H1 (cell line): ENCODE results near the gene ARMS2. TPM values are rescaled to one million over a fixed set of nuclear protein-coding genes. Genes with fewer than 3 reads are reported as not detected.

ENCODE experiments used
- CTCF ChIA-PET: fragments of 300-600 bp; sonication (Branson Sonifier 250); formaldehyde crosslinking; loops from one replicate; lab custom pipeline; 2021; ENCODE audit not compliant: partially characterized antibody; lab: Charles Lee
- POLR2A ChIA-PET: fragments of 300-600 bp; sonication (Branson Sonifier 250); formaldehyde crosslinking; loops from one replicate; lab custom pipeline; 2021; ENCODE audit warnings: inconsistent platforms; ENCODE audit not compliant: partially characterized antibody; lab: Charles Lee
- DNase-seq, 2 experiments: peaks; one replicate each; pipeline versions ENCODE4 v3.0.0 to v3.0.0-alpha.2; 2010 to 2022; ENCODE audit warnings: low spot score in 2 of 2, low read depth in 1 of 2, mixed read lengths in 1 of 2
- FAIRE-seq: peaks from 2 replicates; lab custom pipeline; 2011; peaks lifted over from hg19 to GRCh38; lab: Jason Lieb, UNC
- H2AFZ ChIP-seq: 2 replicates; pipeline ENCODE4 v1.8.1; 2012; ENCODE audit warnings: low read length, inconsistent platforms
- H2AK5ac ChIP-seq: 2 replicates; pipeline ENCODE4 v1.6.1; 2013; ENCODE audit warnings: low read depth, low read length
- H2BK120ac ChIP-seq: replicated peaks from 2 replicates; pipeline ENCODE3; 2013; ENCODE audit warnings: low read depth, low read length, inconsistent platforms
- H2BK12ac ChIP-seq: 2 replicates; pipeline ENCODE4 v1.6.1; 2013; ENCODE audit warnings: low read depth, low read length
- H2BK15ac ChIP-seq: 2 replicates; pipeline ENCODE4 v1.6.1; 2013; ENCODE audit warnings: low read length
- H2BK20ac ChIP-seq: 2 replicates; pipeline ENCODE4 v1.6.1; 2013; ENCODE audit warnings: low read length
- H2BK5ac ChIP-seq: 2 replicates; pipeline ENCODE4 v1.6.1; 2013; ENCODE audit warnings: low read depth, low read length
- H3K14ac ChIP-seq: 2 replicates; pipeline ENCODE4 v1.6.1; 2013; ENCODE audit warnings: inconsistent platforms; ENCODE audit not compliant: insufficient read length
- H3K18ac ChIP-seq: 2 replicates; pipeline ENCODE4 v1.6.1; 2013; ENCODE audit warnings: low read length; ENCODE audit errors: extremely low read depth
- H3K23ac ChIP-seq: 2 replicates; pipeline ENCODE4 v1.6.1; 2013; ENCODE audit warnings: inconsistent platforms; ENCODE audit not compliant: insufficient read length
- H3K23me2 ChIP-seq: 2 replicates; pipeline ENCODE4 v1.6.1; 2013; ENCODE audit warnings: low read depth, low read length
- H3K27ac ChIP-seq: 2 replicates; pipeline ENCODE4 v1.6.1; 2011; ENCODE audit warnings: low read depth, low read length, inconsistent platforms
- H3K27me3 ChIP-seq, 4 experiments: replicated peaks in 1 of 4; 1 replicate in 1 of 4; 2 replicates in 3 of 4; pipeline versions ENCODE4 v1.6.1 to v1.8.1; 2011 to 2013; ENCODE audit warnings: low read length in 3 of 4, mild to moderate bottlenecking in 3 of 4, inconsistent platforms in 2 of 4, mixed read lengths in 2 of 4, moderate library complexity in 1 of 4; ENCODE audit not compliant: control insufficient read depth in 3 of 4, insufficient read depth in 3 of 4; ENCODE audit errors: extremely low read depth in 1 of 4
- H3K36me3 ChIP-seq, 4 experiments: 2 replicates each; pipeline versions ENCODE4 v1.6.1 to v1.8.1; 2011 to 2013; ENCODE audit warnings: mild to moderate bottlenecking in 4 of 4, low read length in 3 of 4, moderate library complexity in 2 of 4, control low read depth in 1 of 4, inconsistent platforms in 1 of 4; ENCODE audit not compliant: insufficient read depth in 4 of 4, control insufficient read depth in 2 of 4
- H3K4ac ChIP-seq: replicated peaks from 2 replicates; pipeline ENCODE3; 2013; ENCODE audit warnings: low read length, low read depth, mixed read lengths, inconsistent platforms; ENCODE audit not compliant: insufficient read length
- H3K4me1 ChIP-seq, 4 experiments: replicated peaks in 1 of 4; 1 replicate in 1 of 4; 2 replicates in 3 of 4; pipeline versions ENCODE4 v1.6.1 to v1.8.1; 2011 to 2013; ENCODE audit warnings: low read length in 3 of 4, inconsistent platforms in 2 of 4, mixed read lengths in 1 of 4; ENCODE audit not compliant: insufficient read depth in 4 of 4, control insufficient read depth in 3 of 4
- H3K4me2 ChIP-seq, 2 experiments: 2 replicates each; pipeline versions ENCODE4 v1.6.1 to v1.8.1; 2011 to 2013; ENCODE audit warnings: low read depth in 2 of 2, low read length in 2 of 2, control low read depth in 1 of 2, inconsistent platforms in 1 of 2, mild to moderate bottlenecking in 1 of 2; ENCODE audit not compliant: insufficient read depth in 1 of 2
- H3K4me3 ChIP-seq, 4 experiments: fragments of 200-600, 300-600 bp in 1 of 4; sonication (generic), shearing (Covaris generic), sonication (Bioruptor Twin) in 1 of 4; 2 replicates each; pipeline versions ENCODE4 v1.5.1 to v1.8.1; 2011 to 2016; ENCODE audit warnings: low read length in 4 of 4, low read depth in 3 of 4, control low read depth in 2 of 4, inconsistent platforms in 2 of 4, mild to moderate bottlenecking in 2 of 4, mixed read lengths in 1 of 4, moderate library complexity in 1 of 4; ENCODE audit not compliant: insufficient read depth in 2 of 4; ENCODE audit errors: extremely low read depth in 1 of 4
- H3K56ac ChIP-seq: replicated peaks from 2 replicates; pipeline ENCODE3; 2013; ENCODE audit warnings: low read depth, mild to moderate bottlenecking, mixed read lengths, low read length, inconsistent platforms; ENCODE audit not compliant: insufficient read length
- H3K79me1 ChIP-seq: 2 replicates; pipeline ENCODE4 v1.6.1; 2013; ENCODE audit warnings: low read depth, low read length, control low read depth
- H3K79me2 ChIP-seq, 2 experiments: 2 replicates each; pipeline versions ENCODE4 v1.6.1 to v1.8.1; 2012 to 2013; ENCODE audit warnings: low read length in 2 of 2, mild to moderate bottlenecking in 2 of 2, inconsistent platforms in 1 of 2; ENCODE audit not compliant: insufficient read depth in 2 of 2, control insufficient read depth in 1 of 2
- H3K9ac ChIP-seq, 4 experiments: replicated peaks in 1 of 4; 1 replicate in 1 of 4; 2 replicates in 3 of 4; pipeline versions ENCODE4 v1.6.1 to v1.8.1; 2011 to 2013; ENCODE audit warnings: low read depth in 3 of 4, low read length in 3 of 4, control low read depth in 2 of 4, mild to moderate bottlenecking in 2 of 4, moderate library complexity in 2 of 4, inconsistent platforms in 1 of 4; ENCODE audit errors: extremely low read depth in 1 of 4
- H3K9me3 ChIP-seq, 2 experiments: 2 replicates each; pipeline versions ENCODE4 v1.6.1 to v1.8.1; 2012 to 2013; ENCODE audit warnings: mild to moderate bottlenecking in 2 of 2, moderate library complexity in 2 of 2, control low read depth in 1 of 2, inconsistent platforms in 1 of 2, low read depth in 1 of 2, low read length in 1 of 2, mixed read lengths in 1 of 2; ENCODE audit not compliant: insufficient read depth in 2 of 2
- H4K20me1 ChIP-seq, 2 experiments: replicated peaks in 1 of 2; 2 replicates each; pipeline versions ENCODE3 to v1.8.1; 2011 to 2013; ENCODE audit warnings: inconsistent platforms in 2 of 2, low read length in 2 of 2, mild to moderate bottlenecking in 1 of 2; ENCODE audit not compliant: insufficient read depth in 2 of 2, control insufficient read depth in 1 of 2
- H4K5ac ChIP-seq: 2 replicates; pipeline ENCODE4 v1.6.1; 2013; ENCODE audit warnings: low read length, low read depth, mixed read lengths, inconsistent platforms; ENCODE audit not compliant: insufficient read length
- H4K8ac ChIP-seq: 2 replicates; pipeline ENCODE4 v1.8.0; 2013; ENCODE audit warnings: mild to moderate bottlenecking, moderate library complexity, low read length, inconsistent platforms; ENCODE audit not compliant: insufficient read depth; ENCODE audit errors: extremely low read depth
- H4K91ac ChIP-seq: replicated peaks from 2 replicates; pipeline ENCODE3; 2013; ENCODE audit warnings: low read length, mixed read lengths, inconsistent platforms; ENCODE audit not compliant: insufficient read length
- FOSL1 ChIP-seq: IDR thresholded peaks from 2 replicates; pipeline ENCODE4 v1.6.1; 2011; ENCODE audit warnings: mild to moderate bottlenecking, low read depth, low read length, moderate library complexity; ENCODE audit not compliant: insufficient read depth
- HDAC2 ChIP-seq, 2 experiments: fragments of 300-600 bp in 1 of 2; sonication (generic) in 1 of 2; IDR thresholded peaks; 2 replicates each; pipeline ENCODE4 v1.6.1; 2011 to 2012; ENCODE audit warnings: low read depth in 2 of 2, low read length in 2 of 2, mild to moderate bottlenecking in 2 of 2, moderate library complexity in 2 of 2, borderline replicate concordance in 1 of 2, inconsistent platforms in 1 of 2
- NANOG ChIP-seq: IDR thresholded peaks from 2 replicates; pipeline ENCODE4 v1.6.1; 2011; ENCODE audit warnings: low read length, low read depth, mild to moderate bottlenecking, inconsistent platforms; ENCODE audit not compliant: insufficient read depth, poor library complexity, severe bottlenecking
- PHF8 ChIP-seq: fragments of 200-600 bp; sonication (generic); conservative IDR thresholded peaks from 2 replicates; pipeline ENCODE4 v1.7.1; 2012; ENCODE audit warnings: low read depth, mild to moderate bottlenecking, inconsistent platforms, low read length, moderate library complexity
- RAD21 ChIP-seq, 2 experiments: IDR thresholded peaks in 1 of 2; conservative IDR thresholded peaks in 1 of 2; 2 replicates each; pipeline ENCODE4 v1.6.1; 2011; ENCODE audit warnings: low read depth in 2 of 2, low read length in 2 of 2, improper control_type of control experiment in 1 of 2, inconsistent platforms in 1 of 2, mild to moderate bottlenecking in 1 of 2, moderate library complexity in 1 of 2
- SIRT6 ChIP-seq: IDR thresholded peaks from one replicate; pipeline ENCODE4 v1.7.1; 2012; ENCODE audit warnings: low read length, inconsistent platforms
- WGBS, 2 experiments: shearing (Covaris generic) in 1 of 2; methylation state at CpG; one replicate each; pipeline versions ENCODE4 v1.1.6 to v1.1.7; 2013 to 2015; ENCODE audit warnings: low lambda C conversion rate in 2 of 2, mixed read lengths in 2 of 2, inconsistent platforms in 1 of 2, low coverage in 1 of 2, missing lambda C conversion rate in 1 of 2; ENCODE audit not compliant: insufficient replicate concordance in 2 of 2, insufficient coverage in 1 of 2, insufficient read length in 1 of 2; ENCODE audit errors: extremely low coverage in 1 of 2, missing lambda C conversion rate in 1 of 2; 5-methylcytosine and 5-hydroxymethylcytosine counted together
- polyA plus RNA-seq, 7 experiments: library from polyadenylated mRNA; depleted of rRNA in 3 of 7; stranded (reverse) in 5 of 7; unstranded in 2 of 7; fragments of >200 nt in 5 of 7; fragments of 200-250 nt in 2 of 7; gene quantifications; 1 replicate in 5 of 7; 2 replicates in 1 of 7; 4 replicates in 1 of 7; pipeline versions ENCODE4 v1.2.1 to v1.2.3, GENCODE V29; 2011 to 2013; ENCODE audit warnings: missing spikeins in 2 of 7, mixed read lengths in 2 of 7
- total RNA-seq: library from RNA; stranded (reverse); fragmentation: NEBNext Ultra II Directional; extraction: Animal tissue kit (Norgen Biotek cat#: 25700); gene quantifications from 2 replicates; pipeline ENCODE4 v1.2.1, GENCODE V29; 2021

ARMS2 gene
- total and polyA plus RNA-seq, 2 of the 8 experiments (the other 6 are each of a cell fraction or from before 2014, with no cell fraction given): not detected

DNA sequence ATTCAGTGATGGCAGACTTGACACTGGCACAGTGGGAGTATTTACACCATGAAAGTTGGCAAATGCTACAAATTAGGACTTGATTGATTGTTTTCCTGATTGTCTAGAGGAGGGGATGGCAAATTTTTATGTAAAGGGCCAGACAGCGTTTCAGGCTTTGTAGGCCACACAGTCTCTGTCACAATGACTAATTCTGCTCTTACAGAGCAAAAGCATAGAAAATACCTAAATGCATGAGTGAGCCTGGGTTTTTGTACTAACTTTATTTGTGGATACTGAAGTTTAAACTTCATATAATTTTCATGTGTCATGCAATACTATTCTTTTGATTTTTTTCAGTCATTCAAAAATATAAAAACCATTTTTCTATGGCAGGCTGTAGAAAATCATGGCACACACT, 9.0 kb upstream of the ARMS2 start:
- Histone ChIP-seq H3K4me2 (no peak overlapping the region), H2AFZ (no peak overlapping the region), H3K23ac (no peak overlapping the region), H4K8ac (no peak overlapping the region), H3K14ac (no peak overlapping the region), H2AK5ac (no peak overlapping the region), H3K9ac (no peak overlapping the region), H3K9me3 (peaks cover 3 to 8% of the 10 kb centered on the region in 2 experiments; a peak in 3 of 4 replicates), H3K4ac (no peak overlapping the region), H3K27me3 (no peaks in the 10 kb centered on the region), H3K23me2 (no peaks in the 10 kb centered on the region)
- POLR2A ChIA-PET: no interaction called here
- no peak for FAIRE-seq
- TF ChIP-seq RAD21 (IDR thresholded peaks at IDR 0.05 in 1 of 2, conservative IDR thresholded peaks at IDR 0.05 in 1 of 2; ENCODE audit: low read depth in 2 of 2, low read length in 2 of 2) (no peak), FOSL1 (no peak), SIRT6 (no peak), PHF8 (no peak), HDAC2 (IDR thresholded peaks at IDR 0.05; ENCODE audit: borderline replicate concordance in 1 of 2, low read depth in 2 of 2, low read length in 2 of 2) (no peak), NANOG (no peak)
- TF ChIP-seq, all 59 proteins: peak for 0
- no peak for DNase-seq
- H2BK20ac ChIP-seq: no peak overlapping the region
- no peaks in the 10 kb centered on the region for H3K36me3 ChIP-seq
- WGBS, 2 experiments: 91% methylated on average over 1 of the region's 1 CpG; no CpG with 5 or more reads in 1 of the 2 experiments
- H2BK15ac ChIP-seq: no peak overlapping the region
- H4K5ac ChIP-seq: no peak overlapping the region
- H4K20me1 ChIP-seq: no peaks in the 10 kb centered on the region
- no peak overlapping the region for H4K91ac ChIP-seq
- H3K4me3 ChIP-seq: no peak overlapping the region
- H3K4me1 ChIP-seq: no peaks in the 10 kb centered on the region
- no peaks in the 10 kb centered on the region for H3K79me2 ChIP-seq
- H3K18ac ChIP-seq: no peak overlapping the region
- H2BK120ac ChIP-seq: no peak overlapping the region
- H3K79me1 ChIP-seq: no peaks in the 10 kb centered on the region
- no peak overlapping the region for H3K56ac ChIP-seq
- no peak overlapping the region for H2BK12ac ChIP-seq
- no peak overlapping the region for H2BK5ac ChIP-seq
- CTCF ChIA-PET: interaction anchor here (1.2 kb wide), 1 partner anchor 120 kb away, joined by 4 read pairs; no protein-coding TSS in a partner anchor
- no peak overlapping the region for H3K27ac ChIP-seq
